ENCODE measurements around the gene NCBP3.

Gene NCBP3, protein sequence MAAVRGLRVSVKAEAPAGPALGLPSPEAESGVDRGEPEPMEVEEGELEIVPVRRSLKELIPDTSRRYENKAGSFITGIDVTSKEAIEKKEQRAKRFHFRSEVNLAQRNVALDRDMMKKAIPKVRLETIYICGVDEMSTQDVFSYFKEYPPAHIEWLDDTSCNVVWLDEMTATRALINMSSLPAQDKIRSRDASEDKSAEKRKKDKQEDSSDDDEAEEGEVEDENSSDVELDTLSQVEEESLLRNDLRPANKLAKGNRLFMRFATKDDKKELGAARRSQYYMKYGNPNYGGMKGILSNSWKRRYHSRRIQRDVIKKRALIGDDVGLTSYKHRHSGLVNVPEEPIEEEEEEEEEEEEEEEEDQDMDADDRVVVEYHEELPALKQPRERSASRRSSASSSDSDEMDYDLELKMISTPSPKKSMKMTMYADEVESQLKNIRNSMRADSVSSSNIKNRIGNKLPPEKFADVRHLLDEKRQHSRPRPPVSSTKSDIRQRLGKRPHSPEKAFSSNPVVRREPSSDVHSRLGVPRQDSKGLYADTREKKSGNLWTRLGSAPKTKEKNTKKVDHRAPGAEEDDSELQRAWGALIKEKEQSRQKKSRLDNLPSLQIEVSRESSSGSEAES

GRCh38 chr17:3845621-3846436 is at the start of gene NCBP3:
TSS of gene NCBP3 (minus strand) at chr17:3846246. CDS start at chr17:3846223, 23 bp downstream.
- peak; percentile 90 for DNase-seq (ENCODE audit: low spot score)

DNA sequence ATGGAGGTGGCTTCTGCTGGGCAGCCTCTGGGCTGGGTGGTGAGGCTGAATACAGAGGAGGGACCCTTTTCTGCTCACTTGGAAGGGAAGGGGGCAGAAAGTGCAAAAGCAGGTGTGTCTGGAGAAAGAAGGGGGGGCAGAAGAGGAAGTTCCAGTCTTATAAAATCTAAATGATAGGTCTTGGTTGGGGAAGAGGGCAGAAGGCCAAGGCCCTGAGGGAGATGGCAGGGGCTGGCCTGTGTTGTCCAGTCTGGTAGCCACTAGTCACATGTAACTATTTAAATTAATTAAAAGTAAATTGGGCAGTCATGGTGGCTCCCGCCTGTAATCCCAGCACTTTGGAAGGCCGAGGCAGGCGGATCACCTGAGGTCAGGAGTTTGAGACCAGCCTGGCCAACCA is 49.3 kb upstream of the NCBP3 start:
- no peak for DNase-seq (ENCODE audit: low spot score)

DNA sequence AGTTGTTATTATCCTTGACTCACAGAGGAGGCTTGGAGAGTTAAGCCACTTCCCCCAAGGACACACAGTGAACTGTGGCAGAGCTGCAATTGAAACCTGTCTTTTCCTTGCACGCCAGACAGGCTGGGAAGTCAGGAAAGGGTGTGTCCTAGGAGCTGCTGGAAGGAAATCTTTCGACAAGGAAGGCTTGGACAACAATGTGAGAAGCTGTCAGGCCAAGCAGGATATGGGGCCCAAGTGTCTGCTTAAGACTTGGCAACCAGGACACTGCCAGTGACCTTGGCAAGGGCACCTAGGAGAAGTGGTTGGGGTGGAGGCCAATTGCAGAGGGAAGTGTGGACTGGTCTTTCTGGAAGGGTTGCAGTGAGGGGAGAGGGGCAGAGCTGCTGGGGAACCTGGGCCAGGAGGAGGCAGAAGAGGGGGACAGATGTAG is 48.9 kb upstream of the NCBP3 start:
- DNase-seq (ENCODE audit: low spot score) = peak; percentile 87

DNA sequence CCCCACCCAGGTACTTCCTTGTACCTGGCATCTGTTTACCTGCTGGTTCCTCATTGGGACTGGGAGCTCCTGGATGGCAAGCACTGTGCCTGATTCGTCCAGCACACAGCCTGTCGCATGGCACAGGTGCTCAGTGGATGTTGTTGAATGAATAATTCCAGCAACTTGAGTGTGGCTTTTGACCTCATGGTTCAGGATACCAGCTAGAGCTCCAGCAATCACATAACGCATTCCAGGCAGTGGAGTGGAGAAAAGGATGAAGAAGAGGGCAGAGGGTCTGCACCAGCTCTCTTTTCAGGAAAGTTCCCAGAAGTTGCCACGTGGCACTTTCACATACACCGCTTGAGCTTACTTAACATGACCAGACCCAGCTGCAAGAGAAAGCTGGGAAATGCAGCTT is 48.1 kb upstream of the NCBP3 start:
- no peak for DNase-seq (ENCODE audit: low spot score)

GRCh38 chr17:3893720-3894116 is 47.7 kb upstream of the NCBP3 start:
- DNase-seq (ENCODE audit: low spot score) = no peak

- peak; percentile 78 for DNase-seq (ENCODE audit: low spot score)
These were observed 47.1 kb upstream of the NCBP3 start, which contains the start of gene CAMKK1 for GRCh38 chr17:3893003-3893719. TSS of gene CAMKK1 (minus strand) at chr17:3893053. CDS start at chr17:3885687, 7,366 bp downstream.

DNA sequence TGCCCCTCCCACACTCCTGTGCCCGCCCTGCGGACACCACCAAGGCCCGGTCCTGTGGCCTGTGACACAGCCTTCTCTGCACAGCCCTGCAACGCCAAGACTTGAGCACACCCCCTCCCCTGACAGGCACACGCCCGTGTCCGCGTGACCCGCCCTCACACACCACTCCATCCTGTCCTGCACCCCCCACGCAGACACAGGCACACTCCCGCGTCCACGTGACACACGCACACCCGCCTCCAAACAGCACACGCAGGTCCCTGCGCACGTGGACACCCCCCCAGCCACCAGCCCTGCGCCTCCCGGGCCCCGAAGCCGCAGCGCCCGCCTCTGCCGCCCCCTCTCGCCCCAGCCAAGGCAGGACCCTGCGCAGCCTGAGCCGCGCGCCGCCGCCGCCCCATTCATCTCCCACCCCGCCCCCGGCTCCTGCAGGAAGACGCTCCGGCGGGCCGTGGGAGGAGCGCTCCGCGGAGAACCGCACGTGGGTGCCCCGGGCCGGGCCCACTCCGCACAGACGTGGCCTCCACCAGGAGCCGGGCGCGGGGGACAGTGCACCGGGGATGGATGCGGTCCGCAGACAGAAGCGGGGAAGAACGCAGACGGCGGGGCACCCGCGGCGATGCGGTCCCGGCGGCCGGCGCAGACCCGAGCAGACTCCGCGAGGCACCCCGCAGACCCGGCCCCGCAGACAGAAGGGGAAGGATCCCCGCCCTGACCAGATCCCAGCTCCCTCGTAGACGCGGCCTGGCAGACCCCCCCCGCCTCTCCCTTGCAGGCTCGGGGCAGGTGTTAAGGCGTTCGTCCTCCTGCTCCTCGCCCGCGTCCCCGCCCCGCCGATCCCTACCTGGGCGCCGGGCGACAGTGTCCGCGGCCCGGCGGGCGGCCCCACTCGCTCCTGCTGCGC is 46.3 kb upstream of the NCBP3 start:
- peak; percentile 62 for DNase-seq (ENCODE audit: low spot score)

- DNase-seq (ENCODE audit: low spot score) = no peak
These were observed 45.6 kb upstream of the NCBP3 start for GRCh38 chr17:3891626-3892094.

- no peak for DNase-seq (ENCODE audit: low spot score)
These were observed 44.8 kb upstream of the NCBP3 start for GRCh38 chr17:3890878-3891219.

DNA sequence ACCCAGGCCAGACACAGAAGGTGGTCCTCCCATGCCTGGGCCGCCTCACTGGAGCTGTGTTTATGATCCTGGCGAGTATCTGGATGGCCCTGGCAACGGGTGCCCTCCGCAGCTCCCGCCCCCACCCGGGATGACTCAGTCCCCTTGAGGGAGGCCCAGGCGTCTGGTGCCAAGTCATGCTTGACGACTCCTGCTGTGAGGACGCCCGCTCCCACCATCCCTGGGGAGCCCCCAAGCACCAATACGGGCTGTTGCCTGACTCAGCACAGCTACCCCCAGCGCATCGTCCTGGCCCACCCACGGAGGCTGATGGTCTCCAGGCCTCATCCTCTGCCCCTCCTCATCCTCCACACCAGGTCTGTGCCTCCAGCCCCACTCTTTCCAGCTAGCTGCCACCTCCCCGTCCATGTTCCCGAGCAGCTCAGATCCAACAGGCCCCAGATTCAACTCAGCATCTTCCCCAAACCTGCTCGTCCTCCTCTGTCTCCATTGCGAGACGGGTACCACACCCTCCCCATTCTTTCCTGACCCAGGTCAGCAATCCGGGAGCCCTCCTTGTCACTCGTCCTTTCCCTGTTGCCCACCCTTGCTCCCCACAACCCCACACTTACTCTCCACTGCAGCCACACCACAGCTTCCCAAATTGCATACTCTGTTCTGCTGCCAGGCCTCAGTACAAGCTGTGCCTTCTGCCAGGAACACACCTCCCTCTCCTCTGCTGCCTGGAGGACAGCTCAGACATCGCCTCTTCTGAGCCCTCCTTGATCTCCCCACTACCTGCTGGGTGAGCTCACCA is 44.2 kb upstream of the NCBP3 start:
- DNase-seq (ENCODE audit: low spot score) = peak; percentile 61

- no peak for DNase-seq (ENCODE audit: low spot score)
These were observed 43.4 kb upstream of the NCBP3 start for GRCh38 chr17:3889325-3890012.

DNA sequence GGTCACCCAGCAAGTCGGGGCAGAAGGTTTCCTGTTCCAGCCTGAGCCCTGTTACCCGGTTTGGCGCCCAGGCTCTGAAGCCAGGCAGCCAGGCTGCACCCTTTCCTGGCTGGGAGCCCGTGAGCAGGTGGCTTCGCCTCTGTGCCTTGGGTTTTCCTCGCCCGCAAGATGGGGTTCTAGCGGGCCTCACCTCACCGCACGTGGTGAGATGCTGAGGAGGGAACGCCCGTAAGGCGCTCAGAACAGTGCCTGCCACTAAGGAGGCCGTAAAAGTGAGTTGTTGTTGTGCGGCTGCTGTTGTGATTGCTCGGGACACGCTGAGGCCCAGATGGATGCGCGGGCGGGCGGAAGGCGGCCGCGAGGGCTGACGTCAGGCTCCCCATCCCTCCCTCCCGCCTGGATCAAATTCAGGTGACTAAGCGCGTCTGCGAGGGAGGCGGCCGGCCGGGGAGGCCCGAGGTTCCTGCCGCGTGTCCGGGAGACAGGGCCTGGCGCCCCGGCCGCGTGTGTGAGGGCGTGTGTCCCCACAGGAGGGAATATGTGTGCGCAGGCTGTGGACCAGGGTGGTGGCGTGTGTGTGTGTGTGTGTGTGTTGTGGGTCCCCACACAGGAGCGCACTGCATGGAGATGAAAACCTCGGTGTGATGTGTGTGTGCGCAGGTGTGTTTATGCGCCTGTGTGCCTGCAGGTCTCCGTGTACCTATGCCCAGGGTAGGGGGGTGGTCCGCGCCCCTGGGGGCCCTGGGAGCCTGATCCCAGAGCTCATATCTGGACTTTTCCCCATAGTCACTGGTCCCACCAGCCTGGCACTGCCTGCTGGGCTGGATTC is 42.5 kb upstream of the NCBP3 start:
- peak; percentile 78 for DNase-seq (ENCODE audit: low spot score)

GRCh38 chr17:3887804-3888203 is 41.8 kb upstream of the NCBP3 start:
- no peak for DNase-seq (ENCODE audit: low spot score)

GRCh38 chr17:3887394-3887793 is 41.3 kb upstream of the NCBP3 start:
- DNase-seq (ENCODE audit: low spot score) = no peak

DNA sequence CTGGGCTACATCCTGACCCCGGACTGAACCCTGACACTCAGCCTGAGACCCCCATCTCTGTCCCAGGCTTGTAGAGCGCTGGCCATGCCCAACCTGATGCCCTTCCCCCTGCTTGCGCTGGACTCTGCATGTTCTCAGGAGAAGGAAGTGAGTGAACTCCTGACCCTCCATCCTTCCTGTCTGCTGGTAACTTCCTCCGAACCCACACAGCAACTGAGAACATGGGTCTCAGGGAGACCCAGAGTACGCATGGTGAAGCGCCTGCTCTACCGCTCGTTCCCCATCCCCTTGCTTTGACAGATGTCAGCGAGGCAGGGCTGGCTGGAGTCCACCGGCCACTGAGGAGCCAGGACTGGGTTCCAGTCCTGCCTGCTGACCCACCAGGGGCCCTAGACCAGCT is 40.7 kb upstream of the NCBP3 start:
- peak; percentile 69 for DNase-seq (ENCODE audit: low spot score)

DNA sequence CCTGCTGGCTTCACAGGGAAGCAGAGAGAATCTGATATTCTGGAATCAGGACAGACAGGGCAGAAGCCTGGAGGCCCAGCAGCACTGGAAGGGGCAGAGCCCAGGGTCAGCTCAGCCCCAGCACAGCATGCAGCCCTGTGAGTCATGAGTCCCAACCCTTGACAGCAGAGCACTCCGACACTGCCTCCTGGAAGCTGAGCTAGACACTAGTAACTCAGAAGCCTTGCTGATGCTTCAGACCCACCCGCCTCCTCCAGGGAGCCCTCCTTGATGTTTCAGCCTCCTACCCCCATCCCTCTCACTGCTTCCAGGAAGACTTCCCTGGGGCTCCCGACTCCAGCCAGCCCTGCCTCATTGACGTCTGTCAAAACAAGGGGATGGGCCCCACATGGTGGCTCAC is 39.9 kb upstream of the NCBP3 start:
- DNase-seq (ENCODE audit: low spot score) = peak; percentile 64

GRCh38 chr17:3885271-3885670 is 39.2 kb upstream of the NCBP3 start:
- DNase-seq (ENCODE audit: low spot score) = no peak

GRCh38 chr17:3884188-3884587 is 38.1 kb upstream of the NCBP3 start:
- DNase-seq (ENCODE audit: low spot score) = no peak

DNA sequence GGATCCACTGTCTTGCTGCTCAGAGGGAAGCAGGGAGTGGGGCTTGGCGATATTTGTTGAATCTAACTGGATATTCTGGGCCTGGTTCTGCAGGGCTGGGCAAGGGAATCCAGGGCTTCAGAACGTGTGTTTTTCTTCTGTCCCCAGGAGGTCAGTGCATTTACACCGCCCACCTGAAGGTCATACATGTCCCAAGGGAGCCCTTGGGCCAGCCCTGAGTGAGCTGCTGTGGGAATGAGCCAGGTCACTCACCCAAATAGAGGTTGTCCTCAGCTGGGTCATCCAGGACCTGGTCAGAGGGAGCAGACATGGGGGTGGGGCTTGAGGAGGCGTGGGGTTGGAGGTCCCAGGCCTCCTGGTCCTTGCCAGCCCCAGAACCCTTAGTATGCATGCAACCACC is 36.2 kb upstream of the NCBP3 start:
- no peak for DNase-seq (ENCODE audit: low spot score)
